Panc1 (cell line): ENCODE results near the gene C14orf132. TPM values are rescaled to one million over a fixed set of nuclear protein-coding genes. Genes with fewer than 3 reads are reported as not detected.

ENCODE experiments used
- ATAC-seq: fragments of 200-7000 bp; cut with Tn5 transposase; 2 replicates; pipeline ENCODE4 v1.9.1; 2020; ENCODE audit warnings: mild to moderate bottlenecking, moderate library complexity
- BruUV-seq: library from RNA; stranded (reverse); fragments of 400-500 nt; replicated peaks from 2 replicates; lab custom pipeline; 2021; lab: Mats Ljungman, UMichigan
- CTCF ChIA-PET: fragments of 300-600 bp; sonication (Branson Sonifier 250); formaldehyde crosslinking; loops from one replicate; lab custom pipeline; 2022; ENCODE audit warnings: antibody characterized with exemption; lab: Charles Lee
- POLR2A ChIA-PET: fragments of 300-600 bp; sonication (Branson Sonifier 250); formaldehyde crosslinking; loops from one replicate; lab custom pipeline; 2022; ENCODE audit warnings: antibody characterized with exemption; lab: Charles Lee
- DNase-seq: peaks from one replicate; pipeline ENCODE4 v3.0.0-alpha.2; 2010; ENCODE audit warnings: low read depth, low spot score
- H3K27ac ChIP-seq: 2 replicates; pipeline ENCODE4 v1.5.1; 2011; ENCODE audit warnings: mild to moderate bottlenecking, low read length, inconsistent platforms
- H3K27me3 ChIP-seq: fragments of 200-500 bp; sonication (Bioruptor generic); 2 replicates; pipeline ENCODE4 v1.6.0; 2014; ENCODE audit warnings: low read length, inconsistent platforms; ENCODE audit not compliant: control insufficient read depth, insufficient read depth
- H3K36me3 ChIP-seq: fragments of 200-500 bp; sonication (Bioruptor generic); 2 replicates; pipeline ENCODE4 v1.5.1; 2014; ENCODE audit warnings: inconsistent platforms, mild to moderate bottlenecking, low read length, moderate library complexity; ENCODE audit not compliant: control insufficient read depth, insufficient read depth
- H3K4me1 ChIP-seq: 2 replicates; pipeline ENCODE4 v1.5.1; 2011; ENCODE audit warnings: inconsistent platforms, mild to moderate bottlenecking, low read length, moderate library complexity; ENCODE audit not compliant: control insufficient read depth, insufficient read depth
- H3K4me3 ChIP-seq, 2 experiments: 2 replicates each; pipeline ENCODE4 v1.5.1; 2011 to 2012; ENCODE audit warnings: low read depth in 2 of 2, low read length in 2 of 2, mild to moderate bottlenecking in 2 of 2, inconsistent platforms in 1 of 2, moderate library complexity in 1 of 2
- H3K9me3 ChIP-seq: fragments of 200-500 bp; sonication (Bioruptor generic); 2 replicates; pipeline ENCODE4 v1.5.1; 2014; ENCODE audit warnings: low read depth, mild to moderate bottlenecking, inconsistent platforms, low read length, moderate library complexity; ENCODE audit not compliant: control insufficient read depth, insufficient read depth
- POLR2AphosphoS5 ChIP-seq: IDR thresholded peaks from 2 replicates; pipeline ENCODE4 v1.6.1; 2012; ENCODE audit warnings: mild to moderate bottlenecking, low read depth, low read length, moderate library complexity
- SIN3A ChIP-seq: IDR thresholded peaks from 2 replicates; pipeline ENCODE4 v1.6.1; 2012; ENCODE audit warnings: low read depth, mild to moderate bottlenecking, low read length, moderate library complexity, borderline replicate concordance; ENCODE audit not compliant: insufficient read depth
- TCF7L2 ChIP-seq: IDR thresholded peaks from 2 replicates; pipeline ENCODE4 v1.6.1; 2011; ENCODE audit warnings: mild to moderate bottlenecking, low read depth, low read length, inconsistent platforms
- in situ Hi-C: cut with HindIII; loops from 2 replicates; pipeline ENCODE4 v1.10.0; 2016; ENCODE audit warnings: low sequenced_read_pairs, low pct_unique_long_range_greater_than_20kb
- intact Hi-C: fragments of 100-400 bp; cut with micrococcal nuclease; formaldehyde crosslinking; loops from one replicate; pipeline ENCODE4 v1.10.0; 2022; ENCODE audit not compliant: unreplicated experiment
- total RNA-seq: library from RNA; stranded (reverse); gene quantifications from one replicate; pipeline ENCODE4 v1.2.1, GENCODE V29; 2021; ENCODE audit not compliant: unreplicated experiment
- TF ChIP-seq, protein P1 (sequence below): fragments of 450-650 bp; IDR thresholded peaks from 2 replicates; pipeline ENCODE4 v1.5.1; 2017; ENCODE audit warnings: mild to moderate bottlenecking
- TF ChIP-seq, protein P2 (sequence below), 2 experiments: IDR thresholded peaks; 2 replicates each; pipeline ENCODE4 v1.6.1; 2011 to 2012; ENCODE audit warnings: low read depth in 2 of 2, control low read depth in 1 of 2, low read length in 1 of 2, mild to moderate bottlenecking in 1 of 2, moderate library complexity in 1 of 2; ENCODE audit not compliant: insufficient read depth in 1 of 2

C14orf132 gene
- total RNA-seq, 1 experiment from 2014 or later = 23.0 TPM

DNA sequence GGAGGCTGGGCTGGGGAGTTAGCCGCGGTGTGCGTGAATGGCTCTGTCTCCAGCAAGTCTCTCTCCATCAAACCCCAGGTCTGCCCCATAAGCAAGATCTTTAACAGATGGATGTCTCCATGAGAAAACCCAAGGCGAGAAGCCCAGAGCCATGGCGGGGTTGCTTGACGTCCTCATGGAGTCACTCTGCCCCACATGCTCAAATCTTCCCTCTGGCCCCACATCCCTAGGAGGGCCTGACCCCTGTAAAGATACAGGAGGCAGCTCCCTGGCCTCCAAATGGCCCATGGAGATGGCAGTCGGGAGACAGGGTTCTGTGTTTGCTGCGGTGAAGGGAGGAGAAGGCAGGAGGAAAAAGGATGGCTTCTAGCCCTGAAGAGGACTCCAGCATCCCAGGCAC is 49.3 kb downstream of the C14orf132 start:
- no peak for ATAC-seq
- CTCF ChIA-PET = no interaction called here
- no peak for DNase-seq
- TF ChIP-seq TCF7L2 (no peak), POLR2AphosphoS5 (no peak), SIN3A (no peak)
- TF ChIP-seq, protein P1, sequence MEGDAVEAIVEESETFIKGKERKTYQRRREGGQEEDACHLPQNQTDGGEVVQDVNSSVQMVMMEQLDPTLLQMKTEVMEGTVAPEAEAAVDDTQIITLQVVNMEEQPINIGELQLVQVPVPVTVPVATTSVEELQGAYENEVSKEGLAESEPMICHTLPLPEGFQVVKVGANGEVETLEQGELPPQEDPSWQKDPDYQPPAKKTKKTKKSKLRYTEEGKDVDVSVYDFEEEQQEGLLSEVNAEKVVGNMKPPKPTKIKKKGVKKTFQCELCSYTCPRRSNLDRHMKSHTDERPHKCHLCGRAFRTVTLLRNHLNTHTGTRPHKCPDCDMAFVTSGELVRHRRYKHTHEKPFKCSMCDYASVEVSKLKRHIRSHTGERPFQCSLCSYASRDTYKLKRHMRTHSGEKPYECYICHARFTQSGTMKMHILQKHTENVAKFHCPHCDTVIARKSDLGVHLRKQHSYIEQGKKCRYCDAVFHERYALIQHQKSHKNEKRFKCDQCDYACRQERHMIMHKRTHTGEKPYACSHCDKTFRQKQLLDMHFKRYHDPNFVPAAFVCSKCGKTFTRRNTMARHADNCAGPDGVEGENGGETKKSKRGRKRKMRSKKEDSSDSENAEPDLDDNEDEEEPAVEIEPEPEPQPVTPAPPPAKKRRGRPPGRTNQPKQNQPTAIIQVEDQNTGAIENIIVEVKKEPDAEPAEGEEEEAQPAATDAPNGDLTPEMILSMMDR = no peak
- TF ChIP-seq, protein P2, sequence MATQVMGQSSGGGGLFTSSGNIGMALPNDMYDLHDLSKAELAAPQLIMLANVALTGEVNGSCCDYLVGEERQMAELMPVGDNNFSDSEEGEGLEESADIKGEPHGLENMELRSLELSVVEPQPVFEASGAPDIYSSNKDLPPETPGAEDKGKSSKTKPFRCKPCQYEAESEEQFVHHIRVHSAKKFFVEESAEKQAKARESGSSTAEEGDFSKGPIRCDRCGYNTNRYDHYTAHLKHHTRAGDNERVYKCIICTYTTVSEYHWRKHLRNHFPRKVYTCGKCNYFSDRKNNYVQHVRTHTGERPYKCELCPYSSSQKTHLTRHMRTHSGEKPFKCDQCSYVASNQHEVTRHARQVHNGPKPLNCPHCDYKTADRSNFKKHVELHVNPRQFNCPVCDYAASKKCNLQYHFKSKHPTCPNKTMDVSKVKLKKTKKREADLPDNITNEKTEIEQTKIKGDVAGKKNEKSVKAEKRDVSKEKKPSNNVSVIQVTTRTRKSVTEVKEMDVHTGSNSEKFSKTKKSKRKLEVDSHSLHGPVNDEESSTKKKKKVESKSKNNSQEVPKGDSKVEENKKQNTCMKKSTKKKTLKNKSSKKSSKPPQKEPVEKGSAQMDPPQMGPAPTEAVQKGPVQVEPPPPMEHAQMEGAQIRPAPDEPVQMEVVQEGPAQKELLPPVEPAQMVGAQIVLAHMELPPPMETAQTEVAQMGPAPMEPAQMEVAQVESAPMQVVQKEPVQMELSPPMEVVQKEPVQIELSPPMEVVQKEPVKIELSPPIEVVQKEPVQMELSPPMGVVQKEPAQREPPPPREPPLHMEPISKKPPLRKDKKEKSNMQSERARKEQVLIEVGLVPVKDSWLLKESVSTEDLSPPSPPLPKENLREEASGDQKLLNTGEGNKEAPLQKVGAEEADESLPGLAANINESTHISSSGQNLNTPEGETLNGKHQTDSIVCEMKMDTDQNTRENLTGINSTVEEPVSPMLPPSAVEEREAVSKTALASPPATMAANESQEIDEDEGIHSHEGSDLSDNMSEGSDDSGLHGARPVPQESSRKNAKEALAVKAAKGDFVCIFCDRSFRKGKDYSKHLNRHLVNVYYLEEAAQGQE (IDR thresholded peaks at IDR 0.05; ENCODE audit: insufficient read depth in 1 of 2, low read depth in 2 of 2, low read length in 1 of 2) = no peak
- Histone ChIP-seq H3K27ac (no peak overlapping the region), H3K4me3 (no peak overlapping the region), H3K4me1 (peaks cover 3% of the 10 kb centered on the region; the same call in 1 of the 2 replicates), H3K9me3 (no peaks in the 10 kb centered on the region), H3K36me3 (no peaks in the 10 kb centered on the region), H3K27me3 (no peaks in the 10 kb centered on the region)
- no TSS peak for BruUV-seq
- POLR2A ChIA-PET = no interaction called here
- in situ Hi-C loops (no loop called here), intact Hi-C loops (no loop called here)

DNA sequence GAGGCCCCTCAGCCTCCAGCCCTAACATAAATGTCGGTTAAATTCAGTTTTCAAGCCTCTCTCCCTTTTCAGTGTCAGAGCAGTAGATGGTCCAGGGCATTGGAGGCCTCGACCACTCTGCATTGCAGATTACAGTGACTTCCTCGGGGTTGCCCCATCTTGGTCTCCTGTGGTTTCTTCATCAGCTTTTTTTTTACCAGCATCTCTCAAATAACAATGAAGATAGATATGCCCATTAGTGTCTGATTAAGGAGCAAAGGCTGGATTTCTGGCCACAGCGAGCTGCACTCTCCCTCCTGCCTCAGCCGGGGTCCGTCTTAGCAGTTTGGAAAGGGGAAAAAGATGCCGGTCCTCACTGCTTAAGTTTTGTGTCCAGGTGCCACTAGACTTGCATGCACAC is 49.7 kb downstream of the C14orf132 start:
- ChIA-PET POLR2A (no interaction called here), CTCF (no interaction called here)
- Histone ChIP-seq H3K9me3 (no peaks in the 10 kb centered on the region), H3K27me3 (no peaks in the 10 kb centered on the region), H3K36me3 (no peaks in the 10 kb centered on the region), H3K4me3 (no peak overlapping the region), H3K4me1 (peaks cover 1% of the 10 kb centered on the region; the same call in 1 of the 2 replicates), H3K27ac (no peak overlapping the region)
- intact Hi-C loops (no loop called here), in situ Hi-C loops (no loop called here)
- no peak for TF ChIP-seq TCF7L2
- no peak for TF ChIP-seq POLR2AphosphoS5
- TF ChIP-seq, protein P1 = no peak
- TF ChIP-seq, protein P2 (IDR thresholded peaks at IDR 0.05; ENCODE audit: insufficient read depth in 1 of 2, low read depth in 2 of 2, low read length in 1 of 2) = no peak
- no peak for TF ChIP-seq SIN3A
- ATAC-seq (no peak), DNase-seq (no peak)
- BruUV-seq = no TSS peak
